Renal cortical epithelial cell (primary cell): ENCODE measurements around the gene FOXP1. TPM values are rescaled to one million over a fixed set of nuclear protein-coding genes. Genes with fewer than 3 reads are reported as not detected.

Experiments used
- DNase-seq: peaks from one replicate; pipeline ENCODE4 v3.0.0-alpha.2; 2011; ENCODE audit warnings: low read depth
- total RNA-seq: library from RNA; depleted of rRNA; stranded (reverse); fragments of >200 nt; gene quantifications from 2 replicates; pipeline ENCODE4 v1.2.3, GENCODE V29; 2014

The FOXP1 gene
- total RNA-seq, 1 donor from 2014 or later: 56.5 TPM

- DNase-seq: no peak
Measured at GRCh38 chr3:71078199-71078598, 505.3 kb downstream of the FOXP1 start.

- no peak for DNase-seq
Measured at GRCh38 chr3:71077070-71077469, 506.5 kb downstream of the FOXP1 start.

- no peak for DNase-seq
Measured at GRCh38 chr3:71076361-71077002, 507.0 kb downstream of the FOXP1 start.

GRCh38 chr3:71075494-71075893 lies 508.0 kb downstream of the FOXP1 start:
- DNase-seq: peak; percentile 47

GRCh38 chr3:71074423-71074822 lies 509.1 kb downstream of the FOXP1 start:
- DNase-seq: no peak

GRCh38 chr3:71072986-71073385 lies 510.5 kb downstream of the FOXP1 start:
- DNase-seq: no peak

GRCh38 chr3:71072287-71072686 lies 511.2 kb downstream of the FOXP1 start:
- DNase-seq: no peak

- no peak for DNase-seq
Measured at GRCh38 chr3:71070497-71071463, 512.7 kb downstream of the FOXP1 start.

GRCh38 chr3:71069797-71070196 lies 513.7 kb downstream of the FOXP1 start:
- DNase-seq: peak; percentile 40

- DNase-seq: no peak
Measured at GRCh38 chr3:71067977-71068654, 515.4 kb downstream of the FOXP1 start.

GRCh38 chr3:71066849-71067261 lies 516.7 kb downstream of the FOXP1 start:
- peak; percentile 75 for DNase-seq

GRCh38 chr3:71066356-71066755 lies 517.2 kb downstream of the FOXP1 start:
- DNase-seq: no peak

- DNase-seq: peak; percentile 43
Measured at GRCh38 chr3:71065764-71066013, 517.8 kb downstream of the FOXP1 start.

GRCh38 chr3:71064956-71065763 lies 518.4 kb downstream of the FOXP1 start:
- peak; percentile 6 for DNase-seq

- DNase-seq: peak; percentile 32
Measured at GRCh38 chr3:71064291-71064955, 519.1 kb downstream of the FOXP1 start.

- peak; percentile 64 for DNase-seq
Measured at GRCh38 chr3:71063773-71064290, 519.7 kb downstream of the FOXP1 start.

GRCh38 chr3:71062952-71063772 lies 520.4 kb downstream of the FOXP1 start:
- DNase-seq: peak; percentile 71

- DNase-seq: peak; percentile 22
Measured at GRCh38 chr3:71062037-71062932, 521.2 kb downstream of the FOXP1 start.

GRCh38 chr3:71061581-71061980 lies 521.9 kb downstream of the FOXP1 start:
- DNase-seq: no peak
